Mesothelial cell of epicardium (in vitro differentiated cells): Measurements from ENCODE around the gene BIRC5. TPM values are rescaled to one million over a fixed set of nuclear protein-coding genes. Genes with fewer than 3 reads are reported as not detected.

ENCODE experiments used
- DNase-seq, 2 experiments: peaks; one replicate each; pipeline ENCODE4 v3.0.0; 2021; ENCODE audit warnings: low spot score in 2 of 2; ENCODE audit not compliant: unreplicated experiment in 2 of 2
- H3K27ac Mint-ChIP-seq: 2 replicates; pipeline ENCODE4 v1.8.0; 2021; ENCODE audit warnings: mixed read lengths
- H3K27me3 Mint-ChIP-seq: 2 replicates; pipeline ENCODE4 v1.8.0; 2021; ENCODE audit warnings: low read depth, mixed read lengths
- H3K36me3 Mint-ChIP-seq: 2 replicates; pipeline ENCODE4 v1.8.0; 2021; ENCODE audit warnings: mixed read lengths
- H3K4me1 Mint-ChIP-seq: 2 replicates; pipeline ENCODE4 v1.8.0; 2021; ENCODE audit warnings: mixed read lengths
- H3K4me3 Mint-ChIP-seq: 2 replicates; pipeline ENCODE4 v1.8.0; 2021; ENCODE audit warnings: mild to moderate bottlenecking, moderate library complexity, mixed read lengths
- H3K9me3 Mint-ChIP-seq: 2 replicates; pipeline ENCODE4 v1.8.0; 2021; ENCODE audit warnings: mixed read lengths
- CTCF ChIP-seq: fragments of 200-600 bp; sonication (generic); IDR thresholded peaks from one replicate; pipeline ENCODE4 v1.5.0; 2021; ENCODE audit warnings: antibody characterized with exemption; ENCODE audit not compliant: unreplicated experiment
- total RNA-seq: library from RNA; stranded (reverse); gene quantifications from 3 replicates; pipeline ENCODE4 v1.2.1, GENCODE V29; 2021

The BIRC5 gene
- total RNA-seq, 1 donor from 2014 or later = 22.8 TPM

GRCh38 chr17:78202666-78203065 is 11.4 kb upstream of the BIRC5 start:
- no peak for DNase-seq
- H3K27ac Mint-ChIP-seq = no peak overlapping the region
- H3K9me3 Mint-ChIP-seq = no peaks in the 10 kb centered on the region
- H3K36me3 Mint-ChIP-seq = peaks cover 7% of the 10 kb centered on the region
- no peaks in the 10 kb centered on the region for H3K27me3 Mint-ChIP-seq
- TF ChIP-seq CTCF = no peak
- H3K4me3 Mint-ChIP-seq = no peak overlapping the region
- H3K4me1 Mint-ChIP-seq = peaks cover 7% of the 10 kb centered on the region

- TF ChIP-seq CTCF = no peak
- no peak overlapping the region for H3K4me3 Mint-ChIP-seq
- H3K9me3 Mint-ChIP-seq = no peaks in the 10 kb centered on the region
- DNase-seq = no peak
- H3K36me3 Mint-ChIP-seq = peaks cover 3% of the 10 kb centered on the region
- H3K27me3 Mint-ChIP-seq = no peaks in the 10 kb centered on the region
- H3K4me1 Mint-ChIP-seq = no peaks in the 10 kb centered on the region
- no peak overlapping the region for H3K27ac Mint-ChIP-seq
These were observed 9.5 kb upstream of the BIRC5 start for GRCh38 chr17:78204387-78205123.

- Mint-ChIP-seq H3K27me3 (no peaks in the 10 kb centered on the region), H3K36me3 (peaks cover 3% of the 10 kb centered on the region), H3K9me3 (no peaks in the 10 kb centered on the region), H3K4me1 (no peaks in the 10 kb centered on the region), H3K4me3 (no peak overlapping the region), H3K27ac (no peak overlapping the region)
- TF ChIP-seq CTCF = no peak
- DNase-seq = no peak
These were observed 8.8 kb upstream of the BIRC5 start for GRCh38 chr17:78205124-78205775.

- Mint-ChIP-seq H3K36me3 (peaks cover 3% of the 10 kb centered on the region), H3K9me3 (no peaks in the 10 kb centered on the region), H3K4me3 (no peak overlapping the region), H3K4me1 (peaks cover 4% of the 10 kb centered on the region), H3K27ac (no peak overlapping the region), H3K27me3 (no peaks in the 10 kb centered on the region)
- no peak for TF ChIP-seq CTCF
- no peak for DNase-seq
These were observed 7.8 kb upstream of the BIRC5 start for GRCh38 chr17:78206298-78206697.

GRCh38 chr17:78208486-78208885 is 5.6 kb upstream of the BIRC5 start:
- no peak overlapping the region for H3K27ac Mint-ChIP-seq
- H3K4me1 Mint-ChIP-seq = peaks cover 5% of the 10 kb centered on the region
- H3K36me3 Mint-ChIP-seq = peaks cover 3% of the 10 kb centered on the region
- no peaks in the 10 kb centered on the region for H3K9me3 Mint-ChIP-seq
- H3K4me3 Mint-ChIP-seq = no peak overlapping the region
- no peak for TF ChIP-seq CTCF
- no peak for DNase-seq
- H3K27me3 Mint-ChIP-seq = no peaks in the 10 kb centered on the region
